Lung (tissue), 12 donors: Measurements from ENCODE around the gene TMEM259. TPM values are rescaled to one million over a fixed set of nuclear protein-coding genes. Genes with fewer than 3 reads are reported as not detected.

Experiments used
- ATAC-seq: fragments of 200-7000 bp; cut with Tn5 transposase; one replicate; pipeline ENCODE4 v1.9.1; 2020; ENCODE audit warnings: moderate number of reproducible peaks; ENCODE audit not compliant: insufficient read depth, low FRiP score
- DNase-seq, 3 donors: peaks; one replicate each; pipeline ENCODE4 v3.0.0-alpha.2; 2013 to 2017
- H3K27ac ChIP-seq, 2 donors: one replicate each; pipeline ENCODE4 v1.5.1; 2013; ENCODE audit warnings: mild to moderate bottlenecking in 2 of 2, moderate library complexity in 2 of 2, control low read depth in 1 of 2, inconsistent platforms in 1 of 2, low read depth in 1 of 2, low read length in 1 of 2
- H3K27me3 ChIP-seq, 3 donors: one replicate each; pipeline ENCODE4 v1.5.1; 2013; ENCODE audit warnings: low read length in 2 of 3; ENCODE audit not compliant: control insufficient read depth in 3 of 3, insufficient read depth in 3 of 3
- H3K36me3 ChIP-seq, 4 donors: one replicate each; pipeline ENCODE4 v1.5.1; 2013; ENCODE audit warnings: low read length in 4 of 4, mild to moderate bottlenecking in 1 of 4, moderate library complexity in 1 of 4; ENCODE audit not compliant: control insufficient read depth in 4 of 4, insufficient read depth in 4 of 4
- H3K4me1 ChIP-seq, 5 donors: one replicate each; pipeline ENCODE4 v1.5.1; 2013; ENCODE audit warnings: low read length in 5 of 5, mild to moderate bottlenecking in 2 of 5, moderate library complexity in 1 of 5; ENCODE audit not compliant: control insufficient read depth in 5 of 5, insufficient read depth in 5 of 5
- H3K4me3 ChIP-seq: one replicate; pipeline ENCODE4 v1.5.1; 2013; ENCODE audit warnings: mild to moderate bottlenecking, control low read depth, moderate library complexity
- H3K9ac ChIP-seq, 2 donors: one replicate each; pipeline ENCODE4 v1.5.1; 2013; ENCODE audit warnings: low read length in 2 of 2, control low read depth in 1 of 2; ENCODE audit not compliant: insufficient read depth in 1 of 2
- H3K9me3 ChIP-seq, 4 donors: one replicate each; pipeline ENCODE4 v1.5.1; 2013; ENCODE audit warnings: low read length in 3 of 4, mild to moderate bottlenecking in 1 of 4, moderate library complexity in 1 of 4; ENCODE audit not compliant: control insufficient read depth in 4 of 4, insufficient read depth in 3 of 4
- CTCF ChIP-seq: IDR thresholded peaks from 2 replicates; pipeline ENCODE4 v1.5.1; 2012; ENCODE audit warnings: mild to moderate bottlenecking; ENCODE audit errors: control extremely low read depth, extremely low read depth
- WGBS, 2 donors: extraction: QIAGEN DNeasy Blood & Tissue Kit; methylation state at CpG; one replicate each; pipeline ENCODE4 v1.1.7; 2013; 5-methylcytosine and 5-hydroxymethylcytosine counted together
- polyA plus RNA-seq, 2 donors: library from polyadenylated mRNA; stranded (reverse); fragments of 200-250 nt; gene quantifications; one replicate each; pipeline ENCODE4 v1.2.1, GENCODE V29; 2013
- total RNA-seq, 2 donors: library from RNA; depleted of rRNA in 1 of 2; stranded (reverse); fragments of >200 nt in 1 of 2; gene quantifications; one replicate each; pipeline ENCODE4 v1.2.1, GENCODE V29; 2014 to 2021
- donor health status: control.
- donor health status: control.
- donor health status: Bipolar disorder and iron deficiency.
- donor health status: healthy.
- donor health status: DM: yes; HTN: yes; CAD: no.

Gene TMEM259
- total and polyA plus RNA-seq, 4 donors = 61.1 to 262 (median 195) TPM

- TF ChIP-seq CTCF = no peak
- H3K9ac ChIP-seq = no peak overlapping the region
- ATAC-seq (no peak), DNase-seq (no peak)
- H3K27ac ChIP-seq = no peak overlapping the region
- H3K36me3 ChIP-seq = peaks cover 0 to 11% (median 0%) of the 10 kb centered on the region in 4 donors
- 94 to 96% methylated on average over 23 to 28 of the region's 28 CpGs for WGBS, 2 donors
- H3K27me3 ChIP-seq = no peaks in the 10 kb centered on the region
- H3K4me1 ChIP-seq = no peaks in the 10 kb centered on the region
- H3K4me3 ChIP-seq = no peak overlapping the region
- peaks cover 0 to 29% (median 11%) of the 10 kb centered on the region in 4 donors for H3K9me3 ChIP-seq
Measured at GRCh38 chr19:1054102-1055027, 33.4 kb upstream of the TMEM259 start.

GRCh38 chr19:1053176-1054101, 32.5 kb upstream of the TMEM259 start:
- H3K36me3 ChIP-seq = peaks cover 0 to 11% (median 0%) of the 10 kb centered on the region in 4 donors
- DNase-seq (no peak), ATAC-seq (no peak)
- H3K4me1 ChIP-seq = no peaks in the 10 kb centered on the region
- peaks cover 0 to 23% (median 10%) of the 10 kb centered on the region in 4 donors for H3K9me3 ChIP-seq
- no peak overlapping the region for H3K4me3 ChIP-seq
- H3K9ac ChIP-seq = no peak overlapping the region
- H3K27ac ChIP-seq = no peak overlapping the region
- 92 to 94% methylated on average over 31 of the region's 31 CpGs for WGBS, 2 donors
- TF ChIP-seq CTCF = no peak
- H3K27me3 ChIP-seq = no peaks in the 10 kb centered on the region

GRCh38 chr19:1052349-1052975, 31.5 kb upstream of the TMEM259 start:
- H3K9ac ChIP-seq = no peak overlapping the region
- DNase-seq = no peak
- peaks cover 0 to 11% (median 0%) of the 10 kb centered on the region in 4 donors for H3K36me3 ChIP-seq
- ATAC-seq = no peak
- H3K27me3 ChIP-seq = no peaks in the 10 kb centered on the region
- no peak overlapping the region for H3K27ac ChIP-seq
- no peaks in the 10 kb centered on the region for H3K4me1 ChIP-seq
- H3K4me3 ChIP-seq = no peak overlapping the region
- TF ChIP-seq CTCF = no peak
- WGBS, 2 donors = 79 to 85% methylated on average over 2 to 4 of the region's 5 CpGs
- H3K9me3 ChIP-seq = peaks cover 0 to 16% (median 6%) of the 10 kb centered on the region in 4 donors
